PC-3 (cell line): ENCODE measurements around the gene EFCC1. TPM values are rescaled to one million over a fixed set of nuclear protein-coding genes. Genes with fewer than 3 reads are reported as not detected.

Experiments
- ATAC-seq: fragments of 200-7000 bp; cut with Tn5 transposase; 2 replicates; pipeline ENCODE4 v1.9.1; 2020; ENCODE audit warnings: mild to moderate bottlenecking, moderate library complexity
- BruUV-seq: library from RNA; stranded (reverse); fragments of 400-500 nt; replicated peaks from 2 replicates; lab custom pipeline; 2021; lab: Mats Ljungman, UMichigan
- CTCF ChIA-PET: fragments of 300-600 bp; sonication (Branson Sonifier 250); formaldehyde crosslinking; loops from one replicate; lab custom pipeline; 2022; ENCODE audit warnings: antibody characterized with exemption; lab: Charles Lee
- POLR2A ChIA-PET: fragments of 300-600 bp; sonication (Branson Sonifier 250); formaldehyde crosslinking; loops from one replicate; lab custom pipeline; 2022; ENCODE audit warnings: antibody characterized with exemption; ENCODE audit not compliant: unreplicated experiment; lab: Charles Lee
- DNase-seq: peaks from one replicate; pipeline ENCODE4 v3.0.0-alpha.2; 2015
- H2AFZ ChIP-seq: fragments of 300-600 bp; sonication (generic); 2 replicates; pipeline ENCODE4 v1.6.0; 2016; ENCODE audit warnings: antibody characterized with exemption, low read length
- H3F3A ChIP-seq: fragments of 300-600 bp; sonication (generic); one replicate; pipeline ENCODE4 v1.6.0; 2017; ENCODE audit warnings: antibody characterized with exemption, low read length, control low read depth, mild to moderate bottlenecking; ENCODE audit not compliant: unreplicated experiment
- H3K27ac ChIP-seq: fragments of 300-600 bp; sonication (generic); 2 replicates; pipeline ENCODE4 v1.5.1; 2016; ENCODE audit warnings: mild to moderate bottlenecking, low read length
- H3K27me3 ChIP-seq: fragments of 300-600 bp; sonication (generic); 2 replicates; pipeline ENCODE4 v1.6.1; 2016; ENCODE audit warnings: low read length, mixed read lengths
- H3K36me3 ChIP-seq: fragments of 300-600 bp; sonication (generic); 2 replicates; pipeline ENCODE4 v1.6.1; 2016; ENCODE audit warnings: low read depth, mixed run types, low read length, mixed read lengths
- H3K4me1 ChIP-seq: fragments of 300-600 bp; sonication (generic); 2 replicates; pipeline ENCODE4 v1.5.1; 2016; ENCODE audit warnings: low read length; ENCODE audit not compliant: insufficient read depth
- H3K4me2 ChIP-seq: fragments of 300-600 bp; sonication (generic); 2 replicates; pipeline ENCODE4 v1.6.0; 2016; ENCODE audit warnings: low read length
- H3K4me3 ChIP-seq: fragments of 300-600 bp; sonication (generic); 2 replicates; pipeline ENCODE4 v1.5.1; 2016; ENCODE audit warnings: mild to moderate bottlenecking, low read length, mixed read lengths
- H3K79me2 ChIP-seq: fragments of 300-600 bp; sonication (generic); 2 replicates; pipeline ENCODE4 v1.6.1; 2017; ENCODE audit warnings: low read length, mixed read lengths
- H3K9ac ChIP-seq: fragments of 300-600 bp; sonication (generic); 2 replicates; pipeline ENCODE4 v1.6.0; 2016; ENCODE audit warnings: mild to moderate bottlenecking, low read length
- H3K9me2 ChIP-seq: fragments of 300-600 bp; sonication (generic); replicated peaks from 2 replicates; pipeline ENCODE4 v1.6.1; 2016; ENCODE audit warnings: mixed run types, low read length, mixed read lengths
- H3K9me3 ChIP-seq: fragments of 300-600 bp; sonication (generic); 2 replicates; pipeline ENCODE4 v1.6.1; 2016; ENCODE audit warnings: low read length, mixed read lengths
- H4K20me1 ChIP-seq: fragments of 300-600 bp; sonication (generic); 2 replicates; pipeline ENCODE4 v1.6.1; 2016; ENCODE audit warnings: low read length, mixed read lengths
- EZH2 ChIP-seq: fragments of 300-600 bp; sonication (generic); IDR thresholded peaks from one replicate; pipeline ENCODE4 v1.6.1; 2017; ENCODE audit warnings: antibody characterized with exemption, mild to moderate bottlenecking, low read length; ENCODE audit not compliant: unreplicated experiment
- EZH2phosphoT487 ChIP-seq: fragments of 300-600 bp; sonication (generic); IDR thresholded peaks from 2 replicates; pipeline ENCODE4 v1.6.1; 2018; ENCODE audit warnings: mild to moderate bottlenecking, antibody characterized with exemption, low read length, borderline replicate concordance
- intact Hi-C: fragments of 100-400 bp; cut with micrococcal nuclease; formaldehyde crosslinking; loops from 2 replicates; pipeline ENCODE4 v1.9.0; 2023
- total RNA-seq: library from RNA; depleted of rRNA; stranded (reverse); fragments of >200 nt; gene quantifications from 2 replicates; pipeline ENCODE4 v1.2.3, GENCODE V29; 2014
- TF ChIP-seq, protein P1 (sequence below): fragments of 300-600 bp; sonication (generic); conservative IDR thresholded peaks from 2 replicates; pipeline ENCODE4 v1.5.1; 2017; ENCODE audit warnings: antibody characterized with exemption, low read depth, mild to moderate bottlenecking, low read length

EFCC1 gene
- total RNA-seq, 1 experiment from 2014 or later, result not detected

DNA sequence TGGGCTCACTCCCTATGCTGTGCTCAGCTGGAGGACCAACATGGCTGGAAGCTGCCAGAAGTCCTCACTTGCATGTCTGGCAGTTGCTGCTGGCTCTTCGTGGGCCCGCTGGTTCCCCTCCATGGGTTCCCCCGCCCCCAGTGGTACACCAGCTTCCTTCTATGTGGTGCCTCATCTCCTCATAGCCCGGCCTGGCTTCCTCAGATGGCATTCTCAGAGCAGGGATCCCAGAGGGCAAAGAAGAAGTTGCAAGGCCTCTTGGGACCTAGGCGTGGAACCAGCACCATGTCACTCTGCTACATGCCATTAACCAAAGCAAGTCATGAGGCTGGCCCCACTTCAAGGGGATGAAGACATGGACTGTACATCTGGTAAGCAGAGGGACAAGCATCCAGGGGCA lies 4.4 kb upstream of the EFCC1 start:
- Histone ChIP-seq H3F3A (no peaks in the 10 kb centered on the region), H3K9me3 (no peaks in the 10 kb centered on the region), H3K9me2 (no peaks in the 10 kb centered on the region), H3K9ac (no peak overlapping the region), H3K4me1 (peaks cover 10% of the 10 kb centered on the region; the same call in 1 of the 2 replicates), H2AFZ (no peak overlapping the region), H3K27me3 (no peaks in the 10 kb centered on the region), H3K4me2 (no peak overlapping the region), H3K4me3 (no peak overlapping the region), H4K20me1 (no peaks in the 10 kb centered on the region), H3K36me3 (no peaks in the 10 kb centered on the region), H3K27ac (no peak overlapping the region), H3K79me2 (no peaks in the 10 kb centered on the region)
- intact Hi-C loops, result no loop called here
- DNase-seq, result no peak
- CTCF ChIA-PET, result no interaction called here
- no TSS peak for BruUV-seq
- TF ChIP-seq EZH2 (no peak), EZH2phosphoT487 (no peak)
- TF ChIP-seq, protein P1, sequence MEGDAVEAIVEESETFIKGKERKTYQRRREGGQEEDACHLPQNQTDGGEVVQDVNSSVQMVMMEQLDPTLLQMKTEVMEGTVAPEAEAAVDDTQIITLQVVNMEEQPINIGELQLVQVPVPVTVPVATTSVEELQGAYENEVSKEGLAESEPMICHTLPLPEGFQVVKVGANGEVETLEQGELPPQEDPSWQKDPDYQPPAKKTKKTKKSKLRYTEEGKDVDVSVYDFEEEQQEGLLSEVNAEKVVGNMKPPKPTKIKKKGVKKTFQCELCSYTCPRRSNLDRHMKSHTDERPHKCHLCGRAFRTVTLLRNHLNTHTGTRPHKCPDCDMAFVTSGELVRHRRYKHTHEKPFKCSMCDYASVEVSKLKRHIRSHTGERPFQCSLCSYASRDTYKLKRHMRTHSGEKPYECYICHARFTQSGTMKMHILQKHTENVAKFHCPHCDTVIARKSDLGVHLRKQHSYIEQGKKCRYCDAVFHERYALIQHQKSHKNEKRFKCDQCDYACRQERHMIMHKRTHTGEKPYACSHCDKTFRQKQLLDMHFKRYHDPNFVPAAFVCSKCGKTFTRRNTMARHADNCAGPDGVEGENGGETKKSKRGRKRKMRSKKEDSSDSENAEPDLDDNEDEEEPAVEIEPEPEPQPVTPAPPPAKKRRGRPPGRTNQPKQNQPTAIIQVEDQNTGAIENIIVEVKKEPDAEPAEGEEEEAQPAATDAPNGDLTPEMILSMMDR, result no peak
- POLR2A ChIA-PET, result no interaction called here
- no peak for ATAC-seq

- no peaks in the 10 kb centered on the region for H4K20me1 ChIP-seq
- H3K9me3 ChIP-seq, result no peaks in the 10 kb centered on the region
- H3K27ac ChIP-seq, result no peak overlapping the region
- no peak overlapping the region for H3K9ac ChIP-seq
- no peaks in the 10 kb centered on the region for H3K27me3 ChIP-seq
- no peak overlapping the region for H3K4me2 ChIP-seq
- DNase-seq, result no peak
- H3F3A ChIP-seq, result no peaks in the 10 kb centered on the region
- CTCF ChIA-PET, result no interaction called here
- no peaks in the 10 kb centered on the region for H3K79me2 ChIP-seq
- no peaks in the 10 kb centered on the region for H3K36me3 ChIP-seq
- H3K4me3 ChIP-seq, result no peak overlapping the region
- H2AFZ ChIP-seq, result no peak overlapping the region
- intact Hi-C loops, result no loop called here
- no peak for ATAC-seq
- H3K4me1 ChIP-seq, result peaks cover 10% of the 10 kb centered on the region; the same call in 1 of the 2 replicates
- TF ChIP-seq, protein P1, result no peak
- TF ChIP-seq EZH2, result no peak
- no peak for TF ChIP-seq EZH2phosphoT487
- POLR2A ChIA-PET, result no interaction called here
- BruUV-seq, result no TSS peak
- no peaks in the 10 kb centered on the region for H3K9me2 ChIP-seq
Measured at GRCh38 chr3:128997486-128998133, 3.5 kb upstream of the EFCC1 start.

- ChIA-PET POLR2A (no interaction called here), CTCF (no interaction called here)
- TF ChIP-seq EZH2phosphoT487 (no peak), EZH2 (no peak)
- TF ChIP-seq, protein P1, result no peak
- peaks cover 7% of the 10 kb centered on the region; the same call in 1 of the 2 replicates for H3K4me1 ChIP-seq
- ATAC-seq, result no peak
- no peaks in the 10 kb centered on the region for H3K79me2 ChIP-seq
- H3K4me2 ChIP-seq, result no peak overlapping the region
- no peaks in the 10 kb centered on the region for H3K9me3 ChIP-seq
- no peaks in the 10 kb centered on the region for H3K36me3 ChIP-seq
- DNase-seq, result no peak
- BruUV-seq, result no TSS peak
- intact Hi-C loops, result no loop called here
- no peak overlapping the region for H3K27ac ChIP-seq
- H4K20me1 ChIP-seq, result no peaks in the 10 kb centered on the region
- no peaks in the 10 kb centered on the region for H3K27me3 ChIP-seq
- H3K9me2 ChIP-seq, result no peaks in the 10 kb centered on the region
- H2AFZ ChIP-seq, result no peak overlapping the region
- H3F3A ChIP-seq, result no peaks in the 10 kb centered on the region
- no peak overlapping the region for H3K9ac ChIP-seq
- H3K4me3 ChIP-seq, result no peak overlapping the region
Measured at GRCh38 chr3:128998561-128998960, 2.5 kb upstream of the EFCC1 start.
